Motor neuron (in vitro differentiated cells): ENCODE data around the gene HBP1. TPM values are rescaled to one million over a fixed set of nuclear protein-coding genes. Genes with fewer than 3 reads are reported as not detected.
"Not testable (repeated sequence)": the region's sequence is repeated elsewhere in the genome, so short reads cannot be mapped to it uniquely, and the experiment has no call there.

Experiments
- ATAC-seq, 8 experiments: fragments of 200-7000 bp; cut with Tn5 transposase; replicated peaks in 6 of 8; 2 replicates each; pipeline ENCODE4 v1.8.0; 2021; ENCODE audit warnings: mild to moderate bottlenecking in 8 of 8, moderate library complexity in 8 of 8
- H3K27ac ChIP-seq, 2 donors: fragments of 250-450 bp; sonication (Bioruptor Pico); 2 replicates each; pipeline ENCODE4 v1.9.0; 2021; ENCODE audit warnings: antibody characterized with exemption in 2 of 2, mild to moderate bottlenecking in 2 of 2, moderate library complexity in 1 of 2
- H3K4me1 ChIP-seq, 2 donors: fragments of 250-450 bp; sonication (Bioruptor Pico); replicated peaks in 1 of 2; 2 replicates each; pipeline ENCODE4 v1.6.1; 2021; ENCODE audit warnings: antibody characterized with exemption in 2 of 2, mild to moderate bottlenecking in 2 of 2, moderate library complexity in 1 of 2
- H3K4me3 ChIP-seq, 5 donors: fragments of 250-450 bp; sonication (Bioruptor Pico); 2 replicates each; pipeline ENCODE4 v1.9.0; 2021; ENCODE audit warnings: antibody characterized with exemption in 5 of 5, mild to moderate bottlenecking in 5 of 5, moderate library complexity in 4 of 5
- WGBS, 10 experiments: fragments of 450-650 bp; shearing (Covaris generic); methylation state at CpG; one replicate each; pipeline ENCODE4 v1.0.0; 2022; 5-methylcytosine and 5-hydroxymethylcytosine counted together
- in situ Hi-C, 9 experiments: fragments of 400-800 bp; cut with MboI; loops; one replicate each; pipeline ENCODE4 v1.15.0; 2021; ENCODE audit warnings: low sequenced_read_pairs in 9 of 9, low pct_unique_long_range_greater_than_20kb in 2 of 9; ENCODE audit not compliant: unreplicated experiment in 9 of 9
- total RNA-seq, 8 experiments: library from RNA; unstranded; fragments of 300-600 nt; gene quantifications; 2 replicates each; pipeline versions ENCODE4 v1.2.3 to v1.2.4, GENCODE V29; 2022

HBP1 gene
- 100 to 1,000 TPM in 1 of 8 experiments, 10 to 100 TPM in 7; 30.4 to 101 (median 61.2) TPM for total RNA-seq

- Histone ChIP-seq H3K27ac (peak within 1 kb of the TSS; percentile 90 to 97), H3K4me1 (peaks cover 0 to 3% of the 10 kb centered on the region in 2 donors), H3K4me3 (peak within 1 kb of the TSS; percentile 63 to 89 (median 81))
- in situ Hi-C loops = loop anchor here in 1 of 9 experiments (25.0 kb wide), 1 partner anchor 206 kb away; no protein-coding TSS in a partner anchor
- 0 to 2% (median 0%) methylated on average over 1 to 19 of the region's 44 CpGs; no CpG with 5 or more reads in 2 of the 10 experiments for WGBS, 10 experiments
- ATAC-seq = peak; percentile 75 to 87 (median 86)
Measured at GRCh38 chr7:107168233-107169119, at the start of gene HBP1. TSS of gene HBP1 (plus strand) at chr7:107169003. CDS start at chr7:107179894, 10,891 bp downstream.

- in situ Hi-C loops = no loop called here
- no peak for ATAC-seq
- Histone ChIP-seq H3K27ac (no peak overlapping the region), H3K4me1 (peaks cover 0 to 4% of the 10 kb centered on the region in 2 donors), H3K4me3 (no peak overlapping the region)
- 28 to 100% (median 84%) methylated on average over 2 to 6 of the region's 6 CpGs for WGBS, 10 experiments
Measured at GRCh38 chr7:107119376-107120105, 49.3 kb upstream of the HBP1 start.

GRCh38 chr7:107122486-107122911 is 46.3 kb upstream of the HBP1 start:
- in situ Hi-C loops = no loop called here

GRCh38 chr7:107123392-107123791 is 45.4 kb upstream of the HBP1 start:
- in situ Hi-C loops = no loop called here
- H3K4me1 ChIP-seq = peaks cover 0 to 4% of the 10 kb centered on the region in 2 donors
- H3K4me3 ChIP-seq = no peak overlapping the region
- ATAC-seq = no peak
- H3K27ac ChIP-seq = no peak overlapping the region
- 64 to 100% (median 96%) methylated on average over 1 to 4 of the region's 4 CpGs; no CpG with 5 or more reads in 2 of the 10 experiments for WGBS, 10 experiments

More at GRCh38 chr7:107122486-107122911, 46.3 kb upstream of the HBP1 start:
- 27 to 82% (median 47%) methylated on average over 1 to 4 of the region's 4 CpGs for WGBS, 10 experiments
- no peak for ATAC-seq
- no peak overlapping the region for H3K27ac ChIP-seq
- no peak overlapping the region for H3K4me3 ChIP-seq
- H3K4me1 ChIP-seq = peaks cover 0 to 4% of the 10 kb centered on the region in 2 donors

GRCh38 chr7:107125475-107125874 is 43.3 kb upstream of the HBP1 start:
- ATAC-seq = peak in 1 of 8 experiments; percentile 30
- no peak overlapping the region for H3K27ac ChIP-seq
- in situ Hi-C loops = loop anchor here in 6 of 9 experiments (25.0 kb wide), 3 partner anchors 163 to 338 kb away; no protein-coding TSS in a partner anchor
- no peaks in the 10 kb centered on the region for H3K4me1 ChIP-seq
- no peak overlapping the region for H3K4me3 ChIP-seq
- WGBS, 10 experiments = 65 to 92% (median 81%) methylated on average over 3 to 5 of the region's 5 CpGs; no CpG with 5 or more reads in 5 of the 10 experiments

GRCh38 chr7:107128217-107128616 is 40.6 kb upstream of the HBP1 start:
- no peak overlapping the region for H3K4me3 ChIP-seq
- no peak overlapping the region for H3K27ac ChIP-seq
- WGBS, 10 experiments = 85 to 100% (median 97%) methylated on average over 1 to 2 of the region's 2 CpGs; no CpG with 5 or more reads in 2 of the 10 experiments
- ATAC-seq = no peak
- H3K4me1 ChIP-seq = peaks cover 9 to 13% of the 10 kb centered on the region in 2 donors
- in situ Hi-C loops = loop anchor here in 6 of 9 experiments (25.0 kb wide), 3 partner anchors 166 to 341 kb away; no protein-coding TSS in a partner anchor

- Histone ChIP-seq H3K4me1 (peaks cover 9 to 13% of the 10 kb centered on the region in 2 donors), H3K27ac (no peak overlapping the region), H3K4me3 (no peak overlapping the region)
- 45 to 100% (median 71%) methylated on average over 1 to 3 of the region's 3 CpGs; no CpG with 5 or more reads in 1 of the 10 experiments for WGBS, 10 experiments
- in situ Hi-C loops = loop anchor here in 6 of 9 experiments (25.0 kb wide), 3 partner anchors 166 to 341 kb away; no protein-coding TSS in a partner anchor
- no peak for ATAC-seq
Measured at GRCh38 chr7:107128748-107129147, 40.1 kb upstream of the HBP1 start.

GRCh38 chr7:107130487-107131220 is 38.1 kb upstream of the HBP1 start:
- ATAC-seq = peak in 1 of 8 experiments; percentile 58
- WGBS, 10 experiments = 0 to 100% (median 55%) methylated on average over 1 to 6 of the region's 6 CpGs; no CpG with 5 or more reads in 1 of the 10 experiments
- in situ Hi-C loops = loop anchor here in 6 of 9 experiments (25.0 kb wide), 3 partner anchors 168 to 343 kb away; no protein-coding TSS in a partner anchor
- Histone ChIP-seq H3K4me3 (no peak overlapping the region), H3K4me1 (peaks cover 9 to 13% of the 10 kb centered on the region in 2 donors), H3K27ac (no peak overlapping the region)

- in situ Hi-C loops = loop anchor here in 6 of 9 experiments (25.0 kb wide), 3 partner anchors 171 to 346 kb away; no protein-coding TSS in a partner anchor
- ATAC-seq = no peak
- WGBS, 10 experiments = 30 to 100% (median 83%) methylated on average over 1 to 2 of the region's 2 CpGs; no CpG with 5 or more reads in 2 of the 10 experiments
- H3K4me1 ChIP-seq = peaks cover 9 to 13% of the 10 kb centered on the region in 2 donors
- H3K27ac ChIP-seq = no peak overlapping the region
- no peak overlapping the region for H3K4me3 ChIP-seq
Measured at GRCh38 chr7:107133396-107133795, 35.4 kb upstream of the HBP1 start.

- Histone ChIP-seq H3K27ac (no peak overlapping the region), H3K4me3 (no peak overlapping the region), H3K4me1 (no peaks in the 10 kb centered on the region)
- 86 to 100% (median 96%) methylated on average over 1 to 5 of the region's 7 CpGs; no CpG with 5 or more reads in 4 of the 10 experiments for WGBS, 10 experiments
- in situ Hi-C loops = loop anchor here in 6 of 9 experiments (25.0 kb wide), 3 partner anchors 177 to 352 kb away; no protein-coding TSS in a partner anchor
- ATAC-seq = peak in 2 of 8 experiments; percentile 45 to 56
Measured at GRCh38 chr7:107138696-107139420, 29.9 kb upstream of the HBP1 start.

GRCh38 chr7:107143875-107144274 is 24.9 kb upstream of the HBP1 start:
- 62 to 100% (median 89%) methylated on average over 1 to 5 of the region's 5 CpGs; no CpG with 5 or more reads in 1 of the 10 experiments for WGBS, 10 experiments
- not testable (repeated sequence) for H3K4me3 ChIP-seq, H3K27ac ChIP-seq, ATAC-seq
- peaks cover 11 to 16% of the 10 kb centered on the region in 2 donors for H3K4me1 ChIP-seq
- in situ Hi-C loops = loop anchor here in 8 of 9 experiments (10.0 to 25.0 kb wide), 5 partner anchors 182 to 357 kb away; no protein-coding TSS in a partner anchor
